ENCODE data around the gene BTN1A1. TPM values are rescaled to one million over a fixed set of nuclear protein-coding genes. Genes with fewer than 3 reads are reported as not detected.
"Not testable (repeated sequence)": the region's sequence is repeated elsewhere in the genome, so short reads cannot be mapped to it uniquely, and the experiment has no call there.

BTN1A1 gene
- total RNA-seq, 1 donor from 2014 or later, result not detected

GRCh38 chr6:26476896-26477295 lies 23.2 kb upstream of the BTN1A1 start:
- no peak for DNase-seq

DNA sequence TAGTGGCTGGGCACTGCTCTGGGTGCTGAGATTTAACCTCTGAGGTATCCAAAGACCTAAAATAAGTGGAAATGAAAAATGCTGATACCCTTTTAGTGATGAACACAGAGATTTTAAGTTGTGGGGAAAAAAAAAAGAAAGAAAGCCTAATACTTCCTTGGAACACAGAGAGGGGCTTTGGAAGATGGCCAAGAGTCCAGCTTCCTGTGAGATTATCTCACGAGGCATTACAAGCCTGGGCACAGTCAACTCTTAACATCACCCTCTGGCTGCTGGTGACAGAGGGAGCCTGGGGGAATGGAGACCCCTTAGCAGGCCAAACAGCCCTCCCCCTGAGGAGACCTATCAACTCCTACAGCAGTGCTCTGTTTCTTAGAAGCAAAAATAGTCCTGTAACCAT lies 22.7 kb upstream of the BTN1A1 start:
- DNase-seq, result no peak

GRCh38 chr6:26478100-26478984 lies 21.8 kb upstream of the BTN1A1 start:
- no peak for DNase-seq

DNA sequence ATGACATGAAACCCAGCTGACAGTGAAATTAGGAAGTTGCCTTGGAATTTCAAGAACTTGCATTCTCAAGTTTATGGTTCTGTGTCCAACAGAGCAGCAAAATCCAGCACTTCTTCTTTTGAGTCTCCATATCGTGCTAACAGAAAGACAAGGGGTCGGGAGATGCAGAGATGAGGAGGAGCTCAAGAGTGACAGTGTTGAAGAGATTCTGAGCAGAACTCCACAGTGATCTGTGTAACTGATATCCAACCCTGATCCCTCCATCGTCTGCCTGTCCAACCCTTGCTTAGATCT lies 21.2 kb upstream of the BTN1A1 start:
- no peak for DNase-seq

GRCh38 chr6:26482338-26482737 lies 17.8 kb upstream of the BTN1A1 start:
- no peak for DNase-seq

GRCh38 chr6:26483727-26484126 lies 16.4 kb upstream of the BTN1A1 start:
- no peak for DNase-seq

DNA sequence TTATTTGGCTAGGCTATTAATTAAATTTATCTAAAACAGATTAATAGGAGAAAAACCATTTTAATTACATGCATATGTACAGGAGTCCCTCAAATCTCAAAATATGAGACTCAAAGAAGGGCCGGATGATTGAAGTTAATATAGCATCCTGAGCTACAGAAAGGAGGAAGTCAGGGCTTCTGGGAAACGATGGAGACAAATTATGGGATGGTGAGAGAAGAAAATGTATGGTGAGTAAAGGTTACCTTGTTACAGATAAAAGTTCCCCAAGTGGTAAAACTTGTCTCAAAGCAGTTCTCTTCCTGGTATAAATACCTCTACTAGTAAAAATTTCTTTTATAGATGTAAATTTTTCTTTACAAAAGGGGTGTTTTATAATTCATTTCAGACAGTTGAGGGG lies 15.9 kb upstream of the BTN1A1 start:
- DNase-seq, result no peak

DNA sequence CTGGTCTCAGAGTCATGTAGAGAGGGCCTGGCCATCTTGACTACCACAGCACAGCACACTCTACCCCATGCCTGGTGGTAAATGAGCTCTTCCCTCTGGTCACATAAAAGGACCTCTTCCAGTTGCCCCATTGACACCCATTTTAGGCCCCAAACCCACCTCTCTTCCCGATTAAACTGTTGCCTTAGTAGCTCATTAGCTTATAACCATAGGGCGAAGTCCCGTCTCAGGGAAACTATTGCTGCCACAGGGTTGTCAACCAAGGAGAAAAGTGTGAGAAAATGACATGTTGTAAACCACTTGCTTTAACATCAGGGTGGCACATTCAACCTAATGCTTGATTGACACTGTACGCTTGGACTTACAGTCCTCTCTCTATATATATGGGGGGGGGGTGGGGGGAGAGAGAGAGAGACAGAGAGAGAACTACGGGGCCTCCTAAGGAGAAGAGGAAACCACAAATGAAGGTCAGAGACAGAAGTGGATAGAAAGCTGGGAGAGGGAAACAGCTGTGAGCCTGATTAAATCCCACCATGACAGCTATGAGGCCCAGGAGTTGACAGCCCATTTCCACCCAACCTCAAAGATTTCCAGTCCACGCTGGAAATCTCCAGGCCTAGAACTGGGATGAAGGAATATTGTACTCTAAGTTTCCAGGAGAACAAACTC lies 14.9 kb upstream of the BTN1A1 start:
- DNase-seq, result no peak

DNA sequence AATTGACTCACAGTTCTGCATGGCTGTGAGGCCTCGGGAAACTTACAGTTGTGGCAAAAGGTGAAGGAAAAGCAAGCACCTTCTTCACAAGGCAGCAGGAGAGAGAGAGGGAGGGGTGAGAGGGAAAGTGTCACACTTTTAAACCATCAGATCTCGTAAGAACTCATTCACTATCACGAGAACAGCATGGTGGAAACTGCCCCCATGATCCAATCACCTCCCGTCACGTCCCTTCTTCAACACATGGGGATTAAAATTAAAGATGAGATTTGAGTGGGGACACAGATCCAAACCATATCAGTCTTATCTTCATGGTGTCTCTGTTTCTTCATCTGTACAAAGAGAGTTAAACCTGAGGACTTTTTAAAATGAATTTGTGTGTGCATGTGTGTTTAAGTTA lies 13.7 kb upstream of the BTN1A1 start:
- DNase-seq, result no peak

GRCh38 chr6:26487466-26487865 lies 12.6 kb upstream of the BTN1A1 start:
- no peak for DNase-seq

- no peak for DNase-seq
These were observed 9.8 kb upstream of the BTN1A1 start for GRCh38 chr6:26489996-26490964.

GRCh38 chr6:26491604-26492003 lies 8.5 kb upstream of the BTN1A1 start:
- DNase-seq, result no peak

GRCh38 chr6:26493258-26493657 lies 6.8 kb upstream of the BTN1A1 start:
- peak; percentile 31 for DNase-seq

DNA sequence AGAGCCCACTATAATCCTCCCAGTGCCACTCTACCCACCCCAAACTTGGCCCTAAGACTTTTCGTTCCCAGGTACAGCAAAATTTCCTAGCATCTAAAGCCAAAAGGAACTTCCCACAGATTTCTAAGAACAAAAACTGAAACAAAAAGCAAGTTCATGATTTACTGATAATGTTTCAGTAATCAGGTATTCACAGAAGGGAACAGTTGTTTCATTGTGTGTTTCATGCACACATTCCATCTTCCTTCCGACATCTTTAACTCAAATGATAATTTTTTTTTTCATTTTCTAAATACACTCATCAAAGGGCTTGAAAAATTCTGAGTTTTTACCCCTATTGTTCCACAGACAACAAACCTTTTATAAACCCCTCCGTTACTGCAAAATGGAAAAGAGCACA lies 6.0 kb upstream of the BTN1A1 start:
- no peak for DNase-seq

DNA sequence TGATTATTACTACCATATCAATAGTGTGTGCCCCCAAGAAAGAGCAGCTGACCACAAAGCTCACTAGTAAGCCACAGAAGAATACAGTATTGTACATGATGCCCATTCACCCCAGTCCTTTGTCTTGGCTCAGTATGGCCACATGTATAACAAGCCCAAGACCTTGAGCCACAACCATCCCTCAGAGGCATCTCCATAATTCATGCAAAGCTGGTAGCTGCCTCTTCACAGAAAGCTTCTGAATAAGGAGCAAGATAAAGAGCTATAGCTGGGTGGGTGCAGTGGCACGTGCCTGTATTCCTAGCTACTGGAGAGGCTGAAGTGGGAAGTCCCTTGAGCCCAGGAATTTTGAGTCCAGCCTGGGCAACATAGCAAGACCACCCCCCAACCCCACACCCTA lies 4.8 kb upstream of the BTN1A1 start:
- no peak for DNase-seq

DNA sequence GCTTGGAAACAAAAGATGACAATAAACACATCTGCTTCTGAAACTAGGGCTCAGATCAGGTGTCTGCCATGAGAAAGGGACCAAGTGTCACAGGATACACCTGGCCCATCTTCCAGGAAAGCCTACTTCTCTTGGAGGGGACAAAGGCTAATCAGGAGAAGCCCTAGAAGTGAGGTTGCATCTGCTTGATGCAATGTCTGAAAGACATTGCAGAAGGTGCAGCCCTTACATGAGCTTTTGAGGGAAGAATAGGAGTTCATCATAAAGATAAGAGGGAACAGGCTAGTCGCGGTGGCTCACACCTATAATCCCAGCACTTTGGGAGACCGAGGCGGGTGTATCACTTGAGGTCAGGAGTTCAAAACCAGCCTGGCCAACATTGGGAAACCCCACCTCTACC lies 2.5 kb upstream of the BTN1A1 start:
- DNase-seq, result no peak

GRCh38 chr6:26501482-26501986 lies 1.4 kb downstream of the BTN1A1 start:
- peak; percentile 32 for DNase-seq

DNA sequence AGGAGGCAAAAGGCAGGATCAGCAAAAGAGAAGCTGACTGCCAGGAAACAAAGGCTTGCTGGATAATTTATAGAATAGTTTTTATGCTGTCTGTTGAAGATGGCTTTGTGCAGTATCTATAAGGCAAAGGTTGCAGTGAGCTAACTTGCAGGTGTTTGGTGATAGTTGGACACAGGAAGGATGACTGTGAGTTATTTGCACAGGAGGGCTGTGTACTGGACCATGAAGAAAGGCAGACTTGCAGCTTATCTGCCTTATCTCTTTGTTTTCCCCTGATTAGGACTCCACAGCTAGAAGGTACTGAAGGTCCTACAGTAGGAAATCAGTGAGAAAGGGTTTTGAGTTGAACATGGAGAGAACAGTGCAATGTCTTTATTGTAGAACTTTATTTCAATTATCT lies 2.1 kb downstream of the BTN1A1 start:
- DNase-seq, result no peak

DNA sequence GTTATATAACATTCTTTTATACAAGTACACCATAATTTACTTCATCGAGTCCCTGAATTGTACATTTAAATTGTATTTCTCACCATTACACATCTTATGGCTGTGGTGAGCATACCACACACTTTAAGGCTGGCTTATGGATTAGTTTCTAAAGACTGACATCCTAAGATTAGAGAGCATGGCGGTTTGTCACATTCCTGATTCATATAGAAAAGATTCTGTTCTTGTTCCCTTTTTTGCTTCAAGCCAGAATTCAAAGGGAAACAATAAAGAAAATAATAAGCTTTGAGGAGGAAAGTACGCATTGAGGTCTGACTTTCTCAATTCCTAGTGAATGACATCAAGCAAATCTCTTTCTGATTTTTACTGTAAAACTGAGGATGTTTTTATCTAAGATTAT lies 2.5 kb downstream of the BTN1A1 start:
- no peak for DNase-seq

- no peak for DNase-seq
These were observed 7.6 kb downstream of the BTN1A1 start for GRCh38 chr6:26507658-26508057.

DNA sequence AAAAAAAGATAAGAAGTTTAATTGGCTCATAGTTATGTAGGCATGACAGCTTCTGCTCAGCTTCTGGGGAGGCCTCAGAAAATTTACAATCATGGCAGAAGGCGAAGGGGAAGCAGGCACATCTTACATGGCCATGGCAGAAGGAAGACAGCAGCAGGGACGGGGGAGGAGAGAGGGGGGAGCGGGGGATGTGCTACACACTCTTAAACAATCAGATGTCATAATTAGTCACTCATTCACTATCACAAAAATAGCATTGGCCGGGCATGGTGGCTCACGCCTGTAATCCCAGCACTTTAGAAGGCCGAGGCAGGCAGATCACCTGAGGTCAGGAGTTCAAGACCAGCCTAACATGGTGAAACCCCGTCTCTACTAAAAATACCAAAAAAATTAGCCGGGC lies 10.9 kb downstream of the BTN1A1 start:
- not testable (repeated sequence) for DNase-seq

- DNase-seq, result no peak
These were observed 14.9 kb downstream of the BTN1A1 start for GRCh38 chr6:26514984-26515383.

Data from dermis blood vessel endothelial cell (primary cell).